PFSK-1 (cell line): ENCODE results near the gene KCNJ5.

Experiments
- FOXP2 ChIP-seq: optimal IDR thresholded peaks from 2 replicates; pipeline ENCODE3; 2011; ENCODE audit warnings: borderline replicate concordance, control low read depth, inconsistent platforms; ENCODE audit not compliant: insufficient read depth; ENCODE audit errors: extremely low read length, extremely low read depth
- POLR2AphosphoS5 ChIP-seq: IDR thresholded peaks from 2 replicates; pipeline ENCODE4 v1.6.1; 2012; ENCODE audit warnings: low read depth, mild to moderate bottlenecking, control low read depth, low read length, moderate library complexity
- REST ChIP-seq, 2 experiments: IDR thresholded peaks; 2 replicates each; pipeline versions ENCODE4 v1.6.1 to v1.8.0; 2011 to 2012; ENCODE audit warnings: low read depth in 2 of 2, low read length in 2 of 2, control low read depth in 1 of 2, inconsistent platforms in 1 of 2, mild to moderate bottlenecking in 1 of 2, moderate library complexity in 1 of 2; ENCODE audit not compliant: insufficient read depth in 1 of 2
- SIN3A ChIP-seq: IDR thresholded peaks from 2 replicates; pipeline ENCODE4 v1.6.1; 2012; ENCODE audit warnings: mild to moderate bottlenecking, low read length, moderate library complexity, borderline replicate concordance; ENCODE audit not compliant: insufficient read depth
- TAF1 ChIP-seq: IDR thresholded peaks from 2 replicates; pipeline ENCODE4 v1.6.1; 2012; ENCODE audit warnings: low read length, control low read depth, borderline replicate concordance; ENCODE audit not compliant: insufficient read depth

KCNJ5 gene

GRCh38 chr11:128852327-128853023 is 38.7 kb upstream of the KCNJ5 start:
- TF ChIP-seq POLR2AphosphoS5 (no peak), REST (IDR thresholded peaks at IDR 0.05; ENCODE audit: insufficient read depth in 1 of 2, low read depth in 2 of 2, low read length in 2 of 2) (no peak), TAF1 (no peak), FOXP2 (no peak), SIN3A (no peak)

- TF ChIP-seq TAF1 (no peak), SIN3A (no peak), FOXP2 (no peak), REST (IDR thresholded peaks at IDR 0.05; ENCODE audit: insufficient read depth in 1 of 2, low read depth in 2 of 2, low read length in 2 of 2) (no peak), POLR2AphosphoS5 (no peak)
Observed at GRCh38 chr11:128853559-128853958, 37.6 kb upstream of the KCNJ5 start.

DNA sequence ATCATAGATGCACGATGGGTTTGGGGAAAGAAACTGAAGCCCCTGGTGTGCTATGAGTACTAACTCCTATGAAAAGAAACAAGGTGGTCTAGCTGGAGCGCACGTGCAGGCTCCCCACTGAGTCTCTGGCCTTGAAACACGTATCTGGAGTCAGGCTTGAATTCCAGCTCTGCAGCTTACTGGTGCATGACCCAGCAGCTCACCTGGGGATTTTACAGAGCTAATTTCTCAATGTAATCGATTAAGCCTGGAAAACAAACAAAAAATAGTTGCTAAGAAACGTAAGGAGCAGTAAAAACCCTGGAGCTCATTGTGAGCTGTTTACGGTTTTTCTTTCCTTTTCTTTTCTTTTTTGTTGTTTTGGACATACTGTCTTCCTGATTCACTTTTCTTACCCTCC is 36.3 kb upstream of the KCNJ5 start:
- TF ChIP-seq FOXP2 (no peak), REST (IDR thresholded peaks at IDR 0.05; ENCODE audit: insufficient read depth in 1 of 2, low read depth in 2 of 2, low read length in 2 of 2) (no peak), POLR2AphosphoS5 (no peak), SIN3A (no peak), TAF1 (no peak)

GRCh38 chr11:128856241-128856640 is 34.9 kb upstream of the KCNJ5 start:
- TF ChIP-seq SIN3A = no peak
- no peak for TF ChIP-seq POLR2AphosphoS5
- TF ChIP-seq TAF1 = no peak
- TF ChIP-seq FOXP2 = no peak
- TF ChIP-seq REST (IDR thresholded peaks at IDR 0.05; ENCODE audit: insufficient read depth in 1 of 2, low read depth in 2 of 2, low read length in 2 of 2) = no peak
